GM21515 (cell line): ENCODE results near the gene ARHGAP24.

Experiments used
- ATAC-seq: cut with Tn5 transposase; IDR thresholded peaks from one replicate; pipeline ENCODE4 v1.9.1; 2021; ENCODE audit not compliant: unreplicated experiment

The ARHGAP24 gene

GRCh38 chr4:85684676-85685075 is 209.7 kb downstream of the ARHGAP24 start:
- ATAC-seq: no peak

GRCh38 chr4:85686398-85686797 is 211.4 kb downstream of the ARHGAP24 start:
- ATAC-seq: no peak

GRCh38 chr4:85688055-85688740 is 213.2 kb downstream of the ARHGAP24 start:
- ATAC-seq: no peak

- ATAC-seq: no peak
Observed at GRCh38 chr4:85696661-85697060, 221.7 kb downstream of the ARHGAP24 start.

- ATAC-seq: no peak
Observed at GRCh38 chr4:85697854-85698253, 222.9 kb downstream of the ARHGAP24 start.

- ATAC-seq: no peak
Observed at GRCh38 chr4:85700362-85700761, 225.4 kb downstream of the ARHGAP24 start.

GRCh38 chr4:85701861-85702321 is 226.9 kb downstream of the ARHGAP24 start:
- ATAC-seq: peak; percentile 96

- no peak for ATAC-seq
Observed at GRCh38 chr4:85703096-85703495, 228.1 kb downstream of the ARHGAP24 start.

GRCh38 chr4:85707611-85708010 is 232.7 kb downstream of the ARHGAP24 start:
- no peak for ATAC-seq

- ATAC-seq: no peak
Observed at GRCh38 chr4:85708468-85708867, 233.5 kb downstream of the ARHGAP24 start.

- ATAC-seq: no peak
Observed at GRCh38 chr4:85713005-85713404, 238.1 kb downstream of the ARHGAP24 start.

- ATAC-seq: no peak
Observed at GRCh38 chr4:85715991-85716737, 241.2 kb downstream of the ARHGAP24 start.

- ATAC-seq: no peak
Observed at GRCh38 chr4:85717351-85717750, 242.4 kb downstream of the ARHGAP24 start.

GRCh38 chr4:85717847-85718246 is 242.9 kb downstream of the ARHGAP24 start:
- no peak for ATAC-seq

GRCh38 chr4:85720735-85721134 is 245.8 kb downstream of the ARHGAP24 start:
- ATAC-seq: no peak

- ATAC-seq: no peak
Observed at GRCh38 chr4:85722401-85722800, 247.5 kb downstream of the ARHGAP24 start.

- ATAC-seq: no peak
Observed at GRCh38 chr4:85722807-85723206, 247.9 kb downstream of the ARHGAP24 start.

GRCh38 chr4:85724791-85725563 is 250.0 kb downstream of the ARHGAP24 start:
- ATAC-seq: no peak

- ATAC-seq: peak; percentile 84
Observed at GRCh38 chr4:85725721-85726170, 250.8 kb downstream of the ARHGAP24 start.

- no peak for ATAC-seq
Observed at GRCh38 chr4:85726555-85726954, 251.6 kb downstream of the ARHGAP24 start.

- no peak for ATAC-seq
Observed at GRCh38 chr4:85728464-85728863, 253.5 kb downstream of the ARHGAP24 start.

GRCh38 chr4:85732124-85732523 is 257.2 kb downstream of the ARHGAP24 start:
- no peak for ATAC-seq
